ENCODE measurements around the gene NOP58. TPM values are rescaled to one million over a fixed set of nuclear protein-coding genes. Genes with fewer than 3 reads are reported as not detected.

NOP58 gene
- total RNA-seq, 2 experiments from 2014 or later: 226 to 234 TPM

- Mint-ChIP-seq H3K36me3 (no peaks in the 10 kb centered on the region), H3K27ac (no peak overlapping the region), H3K4me1 (no peaks in the 10 kb centered on the region), H3K9me3 (no peaks in the 10 kb centered on the region), H3K27me3 (no peaks in the 10 kb centered on the region), H3K4me3 (no peak overlapping the region)
- DNase-seq: no peak
Measured at GRCh38 chr2:202337151-202337550, 71.6 kb downstream of the NOP58 start.

GRCh38 chr2:202337706-202338346 lies 72.3 kb downstream of the NOP58 start:
- no peaks in the 10 kb centered on the region for H3K36me3 Mint-ChIP-seq
- no peaks in the 10 kb centered on the region for H3K9me3 Mint-ChIP-seq
- no peaks in the 10 kb centered on the region for H3K4me1 Mint-ChIP-seq
- no peak overlapping the region for H3K4me3 Mint-ChIP-seq
- no peaks in the 10 kb centered on the region for H3K27me3 Mint-ChIP-seq
- no peak overlapping the region for H3K27ac Mint-ChIP-seq
- no peak for DNase-seq

GRCh38 chr2:202339071-202339870 lies 73.7 kb downstream of the NOP58 start:
- DNase-seq: no peak
- Mint-ChIP-seq H3K4me1 (no peaks in the 10 kb centered on the region), H3K36me3 (no peaks in the 10 kb centered on the region), H3K27ac (no peak overlapping the region), H3K27me3 (no peaks in the 10 kb centered on the region), H3K9me3 (no peaks in the 10 kb centered on the region), H3K4me3 (no peak overlapping the region)

- no peak for DNase-seq
- Mint-ChIP-seq H3K4me1 (no peaks in the 10 kb centered on the region), H3K4me3 (no peak overlapping the region), H3K9me3 (no peaks in the 10 kb centered on the region), H3K36me3 (no peaks in the 10 kb centered on the region), H3K27me3 (no peaks in the 10 kb centered on the region), H3K27ac (no peak overlapping the region)
Measured at GRCh38 chr2:202344178-202344577, 78.6 kb downstream of the NOP58 start.

- Mint-ChIP-seq H3K27me3 (no peaks in the 10 kb centered on the region), H3K9me3 (no peaks in the 10 kb centered on the region), H3K4me3 (no peak overlapping the region), H3K27ac (no peak overlapping the region), H3K4me1 (no peaks in the 10 kb centered on the region), H3K36me3 (no peaks in the 10 kb centered on the region)
- no peak for DNase-seq
Measured at GRCh38 chr2:202346180-202346579, 80.6 kb downstream of the NOP58 start.

Other genes with a start within 250 kb of the NOP58 start
- under 1 TPM; 0.52 to 0.68 TPM for gene FZD7, start 231.9 kb upstream of the NOP58 start, total RNA-seq
- not detected for gene KIAA2012, start 192.5 kb upstream of the NOP58 start, total RNA-seq
- 100 to 1,000 TPM; 126 to 129 TPM for gene SUMO1, start 27.2 kb upstream of the NOP58 start, total RNA-seq
- 1 to 10 TPM; 8.3 TPM for gene BMPR2, start 110.6 kb downstream of the NOP58 start, total RNA-seq

Data from activated naive CD8-positive, alpha-beta T cell treated with anti-CD3 and anti-CD28 coated beads for 36 hours (primary cell).